ENCODE measurements around the gene PADI6. TPM values are rescaled to one million over a fixed set of nuclear protein-coding genes. Genes with fewer than 3 reads are reported as not detected.

Gene PADI6
- total and polyA plus RNA-seq, 9 of the 15 experiments (the other 6 are each of a cell fraction or from before 2014, with no cell fraction given): not detected

DNA sequence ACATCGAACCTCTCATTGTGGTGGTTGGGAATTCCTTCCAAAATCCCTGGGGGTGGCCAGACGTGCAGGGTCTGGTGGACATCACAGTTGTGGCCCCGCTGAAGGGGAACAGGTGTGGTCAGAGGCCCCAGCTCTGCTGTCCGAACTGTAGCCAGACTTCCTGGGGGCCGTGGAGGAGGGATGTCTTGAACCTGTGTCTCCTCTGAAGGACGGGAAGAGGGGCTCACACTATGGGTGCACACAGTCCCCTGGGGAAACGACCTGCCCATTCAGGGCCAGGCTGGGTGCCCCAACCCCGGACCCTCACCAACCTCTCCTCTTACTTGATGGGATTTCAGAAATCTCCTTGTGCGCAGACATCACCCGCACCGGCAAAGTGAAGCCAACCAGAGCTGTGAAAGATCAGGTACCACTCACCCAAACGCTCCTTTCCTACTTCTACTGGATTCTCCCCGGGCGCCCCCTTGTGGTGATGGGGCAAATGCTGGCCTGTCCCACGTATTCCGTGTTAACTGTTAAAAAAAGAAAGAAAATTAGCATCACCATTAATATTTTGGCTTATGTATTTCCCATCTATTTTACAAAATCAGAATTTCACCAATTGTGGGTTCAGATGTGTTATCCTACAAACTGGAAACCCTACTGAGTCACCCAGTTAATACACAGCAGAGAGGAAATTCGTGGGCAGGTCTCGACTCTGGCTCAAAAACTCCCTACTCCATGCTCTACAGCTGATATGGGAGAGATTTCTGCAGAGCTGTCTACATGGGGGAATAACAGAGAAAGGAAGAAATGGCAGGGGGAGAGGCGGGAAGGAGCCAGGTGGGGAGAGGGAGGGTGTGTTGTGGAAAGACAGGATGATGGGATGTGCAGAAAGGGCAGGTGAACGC, 35.9 kb upstream of the PADI6 start (continued):
- TF ChIP-seq, protein P1, sequence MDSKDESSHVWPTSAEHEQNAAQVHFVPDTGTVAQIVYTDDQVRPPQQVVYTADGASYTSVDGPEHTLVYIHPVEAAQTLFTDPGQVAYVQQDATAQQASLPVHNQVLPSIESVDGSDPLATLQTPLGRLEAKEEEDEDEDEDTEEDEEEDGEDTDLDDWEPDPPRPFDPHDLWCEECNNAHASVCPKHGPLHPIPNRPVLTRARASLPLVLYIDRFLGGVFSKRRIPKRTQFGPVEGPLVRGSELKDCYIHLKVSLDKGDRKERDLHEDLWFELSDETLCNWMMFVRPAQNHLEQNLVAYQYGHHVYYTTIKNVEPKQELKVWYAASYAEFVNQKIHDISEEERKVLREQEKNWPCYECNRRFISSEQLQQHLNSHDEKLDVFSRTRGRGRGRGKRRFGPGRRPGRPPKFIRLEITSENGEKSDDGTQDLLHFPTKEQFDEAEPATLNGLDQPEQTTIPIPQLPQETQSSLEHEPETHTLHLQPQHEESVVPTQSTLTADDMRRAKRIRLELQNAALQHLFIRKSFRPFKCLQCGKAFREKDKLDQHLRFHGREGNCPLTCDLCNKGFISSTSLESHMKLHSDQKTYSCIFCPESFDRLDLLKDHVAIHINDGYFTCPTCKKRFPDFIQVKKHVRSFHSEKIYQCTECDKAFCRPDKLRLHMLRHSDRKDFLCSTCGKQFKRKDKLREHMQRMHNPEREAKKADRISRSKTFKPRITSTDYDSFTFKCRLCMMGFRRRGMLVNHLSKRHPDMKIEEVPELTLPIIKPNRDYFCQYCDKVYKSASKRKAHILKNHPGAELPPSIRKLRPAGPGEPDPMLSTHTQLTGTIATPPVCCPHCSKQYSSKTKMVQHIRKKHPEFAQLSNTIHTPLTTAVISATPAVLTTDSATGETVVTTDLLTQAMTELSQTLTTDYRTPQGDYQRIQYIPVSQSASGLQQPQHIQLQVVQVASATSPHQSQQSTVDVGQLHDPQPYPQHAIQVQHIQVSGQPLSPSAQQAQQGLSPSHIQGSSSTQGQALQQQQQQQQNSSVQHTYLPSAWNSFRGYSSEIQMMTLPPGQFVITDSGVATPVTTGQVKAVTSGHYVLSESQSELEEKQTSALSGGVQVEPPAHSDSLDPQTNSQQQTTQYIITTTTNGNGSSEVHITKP (IDR thresholded peaks at IDR 0.05; ENCODE audit: partially characterized antibody): no peak
- TF ChIP-seq, protein P2, sequence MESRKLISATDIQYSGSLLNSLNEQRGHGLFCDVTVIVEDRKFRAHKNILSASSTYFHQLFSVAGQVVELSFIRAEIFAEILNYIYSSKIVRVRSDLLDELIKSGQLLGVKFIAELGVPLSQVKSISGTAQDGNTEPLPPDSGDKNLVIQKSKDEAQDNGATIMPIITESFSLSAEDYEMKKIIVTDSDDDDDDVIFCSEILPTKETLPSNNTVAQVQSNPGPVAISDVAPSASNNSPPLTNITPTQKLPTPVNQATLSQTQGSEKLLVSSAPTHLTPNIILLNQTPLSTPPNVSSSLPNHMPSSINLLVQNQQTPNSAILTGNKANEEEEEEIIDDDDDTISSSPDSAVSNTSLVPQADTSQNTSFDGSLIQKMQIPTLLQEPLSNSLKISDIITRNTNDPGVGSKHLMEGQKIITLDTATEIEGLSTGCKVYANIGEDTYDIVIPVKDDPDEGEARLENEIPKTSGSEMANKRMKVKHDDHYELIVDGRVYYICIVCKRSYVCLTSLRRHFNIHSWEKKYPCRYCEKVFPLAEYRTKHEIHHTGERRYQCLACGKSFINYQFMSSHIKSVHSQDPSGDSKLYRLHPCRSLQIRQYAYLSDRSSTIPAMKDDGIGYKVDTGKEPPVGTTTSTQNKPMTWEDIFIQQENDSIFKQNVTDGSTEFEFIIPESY (CRISPR knock-in tag; IDR thresholded peaks at IDR 0.05): no peak
- TF ChIP-seq, protein P3, sequence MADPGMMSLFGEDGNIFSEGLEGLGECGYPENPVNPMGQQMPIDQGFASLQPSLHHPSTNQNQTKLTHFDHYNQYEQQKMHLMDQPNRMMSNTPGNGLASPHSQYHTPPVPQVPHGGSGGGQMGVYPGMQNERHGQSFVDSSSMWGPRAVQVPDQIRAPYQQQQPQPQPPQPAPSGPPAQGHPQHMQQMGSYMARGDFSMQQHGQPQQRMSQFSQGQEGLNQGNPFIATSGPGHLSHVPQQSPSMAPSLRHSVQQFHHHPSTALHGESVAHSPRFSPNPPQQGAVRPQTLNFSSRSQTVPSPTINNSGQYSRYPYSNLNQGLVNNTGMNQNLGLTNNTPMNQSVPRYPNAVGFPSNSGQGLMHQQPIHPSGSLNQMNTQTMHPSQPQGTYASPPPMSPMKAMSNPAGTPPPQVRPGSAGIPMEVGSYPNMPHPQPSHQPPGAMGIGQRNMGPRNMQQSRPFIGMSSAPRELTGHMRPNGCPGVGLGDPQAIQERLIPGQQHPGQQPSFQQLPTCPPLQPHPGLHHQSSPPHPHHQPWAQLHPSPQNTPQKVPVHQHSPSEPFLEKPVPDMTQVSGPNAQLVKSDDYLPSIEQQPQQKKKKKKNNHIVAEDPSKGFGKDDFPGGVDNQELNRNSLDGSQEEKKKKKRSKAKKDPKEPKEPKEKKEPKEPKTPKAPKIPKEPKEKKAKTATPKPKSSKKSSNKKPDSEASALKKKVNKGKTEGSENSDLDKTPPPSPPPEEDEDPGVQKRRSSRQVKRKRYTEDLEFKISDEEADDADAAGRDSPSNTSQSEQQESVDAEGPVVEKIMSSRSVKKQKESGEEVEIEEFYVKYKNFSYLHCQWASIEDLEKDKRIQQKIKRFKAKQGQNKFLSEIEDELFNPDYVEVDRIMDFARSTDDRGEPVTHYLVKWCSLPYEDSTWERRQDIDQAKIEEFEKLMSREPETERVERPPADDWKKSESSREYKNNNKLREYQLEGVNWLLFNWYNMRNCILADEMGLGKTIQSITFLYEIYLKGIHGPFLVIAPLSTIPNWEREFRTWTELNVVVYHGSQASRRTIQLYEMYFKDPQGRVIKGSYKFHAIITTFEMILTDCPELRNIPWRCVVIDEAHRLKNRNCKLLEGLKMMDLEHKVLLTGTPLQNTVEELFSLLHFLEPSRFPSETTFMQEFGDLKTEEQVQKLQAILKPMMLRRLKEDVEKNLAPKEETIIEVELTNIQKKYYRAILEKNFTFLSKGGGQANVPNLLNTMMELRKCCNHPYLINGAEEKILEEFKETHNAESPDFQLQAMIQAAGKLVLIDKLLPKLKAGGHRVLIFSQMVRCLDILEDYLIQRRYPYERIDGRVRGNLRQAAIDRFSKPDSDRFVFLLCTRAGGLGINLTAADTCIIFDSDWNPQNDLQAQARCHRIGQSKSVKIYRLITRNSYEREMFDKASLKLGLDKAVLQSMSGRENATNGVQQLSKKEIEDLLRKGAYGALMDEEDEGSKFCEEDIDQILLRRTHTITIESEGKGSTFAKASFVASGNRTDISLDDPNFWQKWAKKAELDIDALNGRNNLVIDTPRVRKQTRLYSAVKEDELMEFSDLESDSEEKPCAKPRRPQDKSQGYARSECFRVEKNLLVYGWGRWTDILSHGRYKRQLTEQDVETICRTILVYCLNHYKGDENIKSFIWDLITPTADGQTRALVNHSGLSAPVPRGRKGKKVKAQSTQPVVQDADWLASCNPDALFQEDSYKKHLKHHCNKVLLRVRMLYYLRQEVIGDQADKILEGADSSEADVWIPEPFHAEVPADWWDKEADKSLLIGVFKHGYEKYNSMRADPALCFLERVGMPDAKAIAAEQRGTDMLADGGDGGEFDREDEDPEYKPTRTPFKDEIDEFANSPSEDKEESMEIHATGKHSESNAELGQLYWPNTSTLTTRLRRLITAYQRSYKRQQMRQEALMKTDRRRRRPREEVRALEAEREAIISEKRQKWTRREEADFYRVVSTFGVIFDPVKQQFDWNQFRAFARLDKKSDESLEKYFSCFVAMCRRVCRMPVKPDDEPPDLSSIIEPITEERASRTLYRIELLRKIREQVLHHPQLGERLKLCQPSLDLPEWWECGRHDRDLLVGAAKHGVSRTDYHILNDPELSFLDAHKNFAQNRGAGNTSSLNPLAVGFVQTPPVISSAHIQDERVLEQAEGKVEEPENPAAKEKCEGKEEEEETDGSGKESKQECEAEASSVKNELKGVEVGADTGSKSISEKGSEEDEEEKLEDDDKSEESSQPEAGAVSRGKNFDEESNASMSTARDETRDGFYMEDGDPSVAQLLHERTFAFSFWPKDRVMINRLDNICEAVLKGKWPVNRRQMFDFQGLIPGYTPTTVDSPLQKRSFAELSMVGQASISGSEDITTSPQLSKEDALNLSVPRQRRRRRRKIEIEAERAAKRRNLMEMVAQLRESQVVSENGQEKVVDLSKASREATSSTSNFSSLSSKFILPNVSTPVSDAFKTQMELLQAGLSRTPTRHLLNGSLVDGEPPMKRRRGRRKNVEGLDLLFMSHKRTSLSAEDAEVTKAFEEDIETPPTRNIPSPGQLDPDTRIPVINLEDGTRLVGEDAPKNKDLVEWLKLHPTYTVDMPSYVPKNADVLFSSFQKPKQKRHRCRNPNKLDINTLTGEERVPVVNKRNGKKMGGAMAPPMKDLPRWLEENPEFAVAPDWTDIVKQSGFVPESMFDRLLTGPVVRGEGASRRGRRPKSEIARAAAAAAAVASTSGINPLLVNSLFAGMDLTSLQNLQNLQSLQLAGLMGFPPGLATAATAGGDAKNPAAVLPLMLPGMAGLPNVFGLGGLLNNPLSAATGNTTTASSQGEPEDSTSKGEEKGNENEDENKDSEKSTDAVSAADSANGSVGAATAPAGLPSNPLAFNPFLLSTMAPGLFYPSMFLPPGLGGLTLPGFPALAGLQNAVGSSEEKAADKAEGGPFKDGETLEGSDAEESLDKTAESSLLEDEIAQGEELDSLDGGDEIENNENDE (IDR thresholded peaks at IDR 0.05; ENCODE audit: low read depth, low read length): no peak
- no peak for TF ChIP-seq CREM (IDR thresholded peaks at IDR 0.05; ENCODE audit: low read depth)
- TF ChIP-seq, protein P4, sequence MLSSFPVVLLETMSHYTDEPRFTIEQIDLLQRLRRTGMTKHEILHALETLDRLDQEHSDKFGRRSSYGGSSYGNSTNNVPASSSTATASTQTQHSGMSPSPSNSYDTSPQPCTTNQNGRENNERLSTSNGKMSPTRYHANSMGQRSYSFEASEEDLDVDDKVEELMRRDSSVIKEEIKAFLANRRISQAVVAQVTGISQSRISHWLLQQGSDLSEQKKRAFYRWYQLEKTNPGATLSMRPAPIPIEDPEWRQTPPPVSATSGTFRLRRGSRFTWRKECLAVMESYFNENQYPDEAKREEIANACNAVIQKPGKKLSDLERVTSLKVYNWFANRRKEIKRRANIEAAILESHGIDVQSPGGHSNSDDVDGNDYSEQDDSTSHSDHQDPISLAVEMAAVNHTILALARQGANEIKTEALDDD (IDR thresholded peaks at IDR 0.05): no peak
- TF ChIP-seq BMI1 (IDR thresholded peaks at IDR 0.05; ENCODE audit: low read length): no peak
- TF ChIP-seq ETV1 (tag; conservative IDR thresholded peaks at IDR 0.05; ENCODE audit: low read depth): no peak
- TF ChIP-seq TSC22D4 (tag; IDR thresholded peaks at IDR 0.05): 0 out of 2 replicates have a peak, but pooled peaks have one; percentile 26
